Muscle layer of duodenum (tissue), 2 donors: ENCODE data around the gene TRAF3IP1.

Experiments used
- H3K27ac ChIP-seq: one replicate; pipeline ENCODE4 v1.7.0; 2013; ENCODE audit warnings: mild to moderate bottlenecking, low read length
- H3K27me3 ChIP-seq: one replicate; pipeline ENCODE4 v1.7.0; 2013; ENCODE audit warnings: low read depth, mild to moderate bottlenecking, control low read depth, low read length
- H3K36me3 ChIP-seq, 2 donors: one replicate each; pipeline ENCODE4 v1.7.0; 2013; ENCODE audit warnings: low read length in 2 of 2, control low read depth in 1 of 2, mild to moderate bottlenecking in 1 of 2; ENCODE audit not compliant: insufficient read depth in 2 of 2, control insufficient read depth in 1 of 2
- H3K4me1 ChIP-seq, 2 donors: one replicate each; pipeline ENCODE4 v1.7.0; 2013; ENCODE audit warnings: low read length in 2 of 2, mild to moderate bottlenecking in 2 of 2, control low read depth in 1 of 2, moderate library complexity in 1 of 2; ENCODE audit not compliant: insufficient read depth in 2 of 2, control insufficient read depth in 1 of 2
- H3K4me3 ChIP-seq, 2 donors: one replicate each; pipeline ENCODE4 v1.7.0; 2013; ENCODE audit warnings: low read length in 2 of 2, low read depth in 1 of 2, mild to moderate bottlenecking in 1 of 2
- H3K9me3 ChIP-seq, 2 donors: one replicate each; pipeline ENCODE4 v1.7.0; 2013; ENCODE audit warnings: low read length in 2 of 2, control low read depth in 1 of 2, mild to moderate bottlenecking in 1 of 2; ENCODE audit not compliant: control insufficient read depth in 1 of 2
- donor health status: healthy.

The TRAF3IP1 gene

DNA sequence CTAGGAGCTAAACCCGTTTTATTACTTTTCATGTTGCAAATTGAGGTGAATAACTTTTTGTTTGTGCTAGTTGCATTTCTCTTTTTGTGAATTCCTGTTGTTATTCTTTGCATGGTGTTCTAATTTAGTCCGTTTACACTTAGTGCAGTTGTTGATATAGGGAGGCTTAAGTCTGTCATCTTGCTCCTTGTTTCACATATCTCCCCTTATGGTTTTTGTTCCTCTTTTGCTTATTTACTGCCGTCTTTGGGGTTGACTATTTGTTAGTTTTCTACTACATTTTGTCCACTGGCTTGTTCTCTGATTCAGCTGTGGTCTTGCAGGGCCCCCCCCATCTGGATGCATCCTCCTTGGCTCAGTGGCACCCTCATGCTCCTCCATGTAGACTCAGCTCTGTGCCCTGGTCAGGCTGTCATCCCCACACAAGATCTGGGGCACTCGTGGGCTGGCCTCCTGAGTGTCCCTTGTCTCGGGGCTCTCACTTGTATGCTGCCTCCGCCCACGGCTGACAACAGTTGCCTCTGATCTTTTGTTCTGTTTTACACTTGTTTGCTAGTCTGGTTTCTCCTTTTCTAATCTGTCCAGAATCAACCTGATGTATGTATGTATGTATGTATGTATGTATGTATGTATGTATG is 63.5 kb downstream of the TRAF3IP1 start:
- no peaks in the 10 kb centered on the region for H3K4me1 ChIP-seq
- H3K27me3 ChIP-seq = no peaks in the 10 kb centered on the region
- H3K36me3 ChIP-seq = peaks cover 0 to 6% of the 10 kb centered on the region in 2 donors
- no peak overlapping the region for H3K27ac ChIP-seq
- no peak overlapping the region for H3K4me3 ChIP-seq
- H3K9me3 ChIP-seq = no peaks in the 10 kb centered on the region

- H3K27ac ChIP-seq = no peak overlapping the region
- H3K27me3 ChIP-seq = no peaks in the 10 kb centered on the region
- H3K36me3 ChIP-seq = no peaks in the 10 kb centered on the region
- H3K4me3 ChIP-seq = no peak overlapping the region
- H3K9me3 ChIP-seq = no peaks in the 10 kb centered on the region
- H3K4me1 ChIP-seq = peaks cover 0 to 3% of the 10 kb centered on the region in 2 donors
These were observed 67.0 kb downstream of the TRAF3IP1 start for GRCh38 chr2:238387332-238387731.

GRCh38 chr2:238388794-238389193 is 68.5 kb downstream of the TRAF3IP1 start:
- H3K36me3 ChIP-seq = no peaks in the 10 kb centered on the region
- no peaks in the 10 kb centered on the region for H3K27me3 ChIP-seq
- no peaks in the 10 kb centered on the region for H3K9me3 ChIP-seq
- H3K4me1 ChIP-seq = peaks cover 0 to 3% of the 10 kb centered on the region in 2 donors
- no peak overlapping the region for H3K27ac ChIP-seq
- H3K4me3 ChIP-seq = no peak overlapping the region

- H3K4me1 ChIP-seq = peaks cover 0 to 3% of the 10 kb centered on the region in 2 donors
- H3K27ac ChIP-seq = no peak overlapping the region
- H3K9me3 ChIP-seq = no peaks in the 10 kb centered on the region
- no peaks in the 10 kb centered on the region for H3K27me3 ChIP-seq
- no peak overlapping the region for H3K4me3 ChIP-seq
- no peaks in the 10 kb centered on the region for H3K36me3 ChIP-seq
These were observed 69.8 kb downstream of the TRAF3IP1 start for GRCh38 chr2:238389988-238390589.

DNA sequence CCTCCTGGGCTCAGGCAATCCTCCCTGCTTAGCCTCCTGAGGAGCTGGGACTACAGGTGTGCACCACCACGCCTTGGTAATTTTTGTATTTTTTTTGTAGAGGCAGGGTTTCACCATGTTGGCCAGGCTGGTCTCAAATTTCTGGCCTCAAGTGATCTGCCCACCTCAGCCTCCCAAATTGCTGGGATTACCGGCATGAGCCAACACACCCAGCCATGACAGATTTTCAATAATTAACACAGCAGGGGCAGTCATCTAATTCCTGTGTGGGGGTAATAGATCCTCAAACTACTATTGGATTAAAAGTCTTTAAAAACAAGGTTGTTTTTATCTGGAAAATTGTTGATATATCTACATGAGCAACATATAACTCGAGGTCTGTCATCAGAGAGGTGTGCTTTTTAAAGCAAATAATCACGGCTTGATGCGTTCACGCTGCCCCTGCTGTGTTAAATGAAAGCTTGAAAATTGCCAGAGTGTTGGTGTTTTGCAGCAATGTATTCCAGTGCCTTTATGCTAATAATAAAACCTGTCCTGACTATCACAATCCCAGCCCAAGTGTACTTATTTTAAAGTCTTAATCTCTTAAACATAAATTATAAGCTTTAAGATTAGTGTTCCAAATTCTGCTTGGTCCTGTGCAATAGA is 70.8 kb downstream of the TRAF3IP1 start:
- H3K36me3 ChIP-seq = no peaks in the 10 kb centered on the region
- H3K9me3 ChIP-seq = no peaks in the 10 kb centered on the region
- no peak overlapping the region for H3K4me3 ChIP-seq
- peaks cover 0 to 3% of the 10 kb centered on the region in 2 donors for H3K4me1 ChIP-seq
- no peak overlapping the region for H3K27ac ChIP-seq
- no peaks in the 10 kb centered on the region for H3K27me3 ChIP-seq

- Histone ChIP-seq H3K27me3 (no peaks in the 10 kb centered on the region), H3K36me3 (peaks cover 0 to 23% of the 10 kb centered on the region in 2 donors), H3K4me1 (no peaks in the 10 kb centered on the region), H3K9me3 (no peaks in the 10 kb centered on the region), H3K4me3 (no peak overlapping the region), H3K27ac (no peak overlapping the region)
These were observed 76.3 kb downstream of the TRAF3IP1 start for GRCh38 chr2:238396663-238397062.

DNA sequence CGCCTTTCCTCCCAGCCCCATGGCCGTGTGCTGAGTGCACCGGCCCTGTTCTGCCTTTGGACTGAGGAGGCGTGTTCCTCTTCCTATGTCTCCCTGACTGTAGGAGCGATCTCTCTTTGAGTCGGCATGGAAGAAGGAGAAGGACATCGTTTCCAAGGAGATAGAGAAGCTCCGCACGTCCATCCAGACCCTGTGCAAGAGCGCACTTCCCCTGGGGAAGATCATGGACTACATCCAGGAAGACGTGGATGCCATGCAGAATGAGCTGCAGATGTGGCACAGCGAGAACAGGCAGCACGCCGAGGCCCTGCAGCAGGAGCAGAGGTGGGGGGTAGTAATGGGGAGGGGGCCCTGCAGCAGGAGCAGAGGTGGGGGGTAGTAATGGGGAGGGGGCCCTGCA is 77.0 kb downstream of the TRAF3IP1 start:
- no peaks in the 10 kb centered on the region for H3K27me3 ChIP-seq
- peaks cover 0 to 25% of the 10 kb centered on the region in 2 donors for H3K36me3 ChIP-seq
- no peaks in the 10 kb centered on the region for H3K9me3 ChIP-seq
- no peak overlapping the region for H3K4me3 ChIP-seq
- no peaks in the 10 kb centered on the region for H3K4me1 ChIP-seq
- no peak overlapping the region for H3K27ac ChIP-seq

DNA sequence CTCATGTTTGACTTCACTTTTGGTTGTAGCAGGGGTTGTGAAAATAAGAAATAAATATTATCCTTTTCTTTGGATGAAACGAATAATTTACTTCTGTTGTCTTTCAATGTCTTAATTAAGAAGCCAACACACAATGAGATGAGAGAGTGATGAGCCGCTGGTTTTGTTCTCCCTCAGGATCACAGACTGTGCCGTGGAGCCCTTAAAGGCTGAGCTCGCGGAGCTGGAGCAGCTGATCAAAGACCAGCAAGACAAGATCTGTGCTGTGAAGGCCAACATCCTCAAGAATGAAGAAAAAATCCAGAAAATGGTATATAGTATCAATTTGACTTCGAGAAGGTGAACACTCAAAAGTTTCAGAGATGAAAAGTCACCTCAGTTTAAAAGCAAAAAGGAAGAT is 78.3 kb downstream of the TRAF3IP1 start:
- no peak overlapping the region for H3K27ac ChIP-seq
- H3K4me1 ChIP-seq = no peaks in the 10 kb centered on the region
- H3K4me3 ChIP-seq = no peak overlapping the region
- no peaks in the 10 kb centered on the region for H3K27me3 ChIP-seq
- H3K36me3 ChIP-seq = peaks cover 0 to 25% of the 10 kb centered on the region in 2 donors
- no peaks in the 10 kb centered on the region for H3K9me3 ChIP-seq

- H3K4me1 ChIP-seq = no peaks in the 10 kb centered on the region
- H3K9me3 ChIP-seq = no peaks in the 10 kb centered on the region
- peaks cover 0 to 25% of the 10 kb centered on the region in 2 donors for H3K36me3 ChIP-seq
- H3K27ac ChIP-seq = no peak overlapping the region
- H3K27me3 ChIP-seq = no peaks in the 10 kb centered on the region
- H3K4me3 ChIP-seq = no peak overlapping the region
These were observed 78.8 kb downstream of the TRAF3IP1 start for GRCh38 chr2:238399094-238399493.

DNA sequence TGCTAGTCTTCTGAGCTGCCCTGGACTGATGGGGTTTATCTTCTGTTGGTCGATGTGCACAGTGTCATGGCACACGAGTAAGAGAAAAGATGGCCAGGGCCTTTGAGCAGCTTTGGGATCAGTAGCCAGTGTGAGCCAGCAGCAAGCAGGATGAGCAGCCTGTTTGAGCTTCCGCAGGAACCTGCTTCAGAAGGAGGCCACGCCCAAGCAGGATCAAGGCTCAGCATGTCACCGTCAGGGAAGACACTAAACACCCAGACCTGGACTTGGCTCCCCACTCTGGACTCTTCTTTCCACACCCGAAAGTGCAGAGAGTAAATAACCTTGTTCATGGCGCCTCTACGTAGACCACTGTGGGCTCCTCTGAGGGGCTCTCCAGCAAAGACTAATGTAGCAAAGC is 81.2 kb downstream of the TRAF3IP1 start:
- peaks cover 0 to 28% of the 10 kb centered on the region in 2 donors for H3K36me3 ChIP-seq
- H3K9me3 ChIP-seq = no peaks in the 10 kb centered on the region
- H3K4me1 ChIP-seq = no peaks in the 10 kb centered on the region
- H3K27me3 ChIP-seq = no peaks in the 10 kb centered on the region
- no peak overlapping the region for H3K4me3 ChIP-seq
- H3K27ac ChIP-seq = no peak overlapping the region

- no peak overlapping the region for H3K4me3 ChIP-seq
- no peaks in the 10 kb centered on the region for H3K27me3 ChIP-seq
- H3K9me3 ChIP-seq = no peaks in the 10 kb centered on the region
- no peak overlapping the region for H3K27ac ChIP-seq
- H3K36me3 ChIP-seq = peaks cover 0 to 21% of the 10 kb centered on the region in 2 donors
- H3K4me1 ChIP-seq = no peaks in the 10 kb centered on the region
These were observed 83.5 kb downstream of the TRAF3IP1 start for GRCh38 chr2:238403632-238404405.
